ENCODE measurements around the gene CNRIP1.

CNRIP1 gene

GRCh38 chr2:68362749-68363148 lies 43.0 kb upstream of the CNRIP1 start:
- TF ChIP-seq, protein P1, sequence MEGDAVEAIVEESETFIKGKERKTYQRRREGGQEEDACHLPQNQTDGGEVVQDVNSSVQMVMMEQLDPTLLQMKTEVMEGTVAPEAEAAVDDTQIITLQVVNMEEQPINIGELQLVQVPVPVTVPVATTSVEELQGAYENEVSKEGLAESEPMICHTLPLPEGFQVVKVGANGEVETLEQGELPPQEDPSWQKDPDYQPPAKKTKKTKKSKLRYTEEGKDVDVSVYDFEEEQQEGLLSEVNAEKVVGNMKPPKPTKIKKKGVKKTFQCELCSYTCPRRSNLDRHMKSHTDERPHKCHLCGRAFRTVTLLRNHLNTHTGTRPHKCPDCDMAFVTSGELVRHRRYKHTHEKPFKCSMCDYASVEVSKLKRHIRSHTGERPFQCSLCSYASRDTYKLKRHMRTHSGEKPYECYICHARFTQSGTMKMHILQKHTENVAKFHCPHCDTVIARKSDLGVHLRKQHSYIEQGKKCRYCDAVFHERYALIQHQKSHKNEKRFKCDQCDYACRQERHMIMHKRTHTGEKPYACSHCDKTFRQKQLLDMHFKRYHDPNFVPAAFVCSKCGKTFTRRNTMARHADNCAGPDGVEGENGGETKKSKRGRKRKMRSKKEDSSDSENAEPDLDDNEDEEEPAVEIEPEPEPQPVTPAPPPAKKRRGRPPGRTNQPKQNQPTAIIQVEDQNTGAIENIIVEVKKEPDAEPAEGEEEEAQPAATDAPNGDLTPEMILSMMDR (IDR thresholded peaks at IDR 0.05): no peak

- TF ChIP-seq, protein P1 (IDR thresholded peaks at IDR 0.05): peak; percentile 51; the same call in 1 of the 2 replicates
Measured at GRCh38 chr2:68362069-68362468, 42.3 kb upstream of the CNRIP1 start.

DNA sequence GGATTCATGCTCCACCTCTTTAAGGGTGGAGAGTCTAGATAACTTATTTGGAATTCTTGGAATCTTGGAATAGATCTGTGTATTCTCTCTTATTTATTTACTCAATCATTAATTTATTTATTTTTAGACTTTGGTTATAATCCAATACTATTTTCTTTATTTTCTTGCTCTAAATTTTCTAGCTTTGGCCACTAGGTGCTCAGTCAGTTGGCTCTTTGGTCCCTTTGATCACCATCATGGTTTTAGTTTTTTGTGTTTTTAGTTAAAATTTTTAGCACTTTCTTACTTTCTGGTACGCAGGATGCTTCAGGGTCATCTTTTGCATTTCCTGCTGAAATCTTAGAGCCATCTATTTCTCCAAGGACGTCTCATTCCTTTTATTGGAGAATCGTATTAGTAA lies 40.1 kb upstream of the CNRIP1 start:
- TF ChIP-seq, protein P1 (IDR thresholded peaks at IDR 0.05): 0 out of 2 replicates have a peak, but pooled peaks have one; percentile 12

DNA sequence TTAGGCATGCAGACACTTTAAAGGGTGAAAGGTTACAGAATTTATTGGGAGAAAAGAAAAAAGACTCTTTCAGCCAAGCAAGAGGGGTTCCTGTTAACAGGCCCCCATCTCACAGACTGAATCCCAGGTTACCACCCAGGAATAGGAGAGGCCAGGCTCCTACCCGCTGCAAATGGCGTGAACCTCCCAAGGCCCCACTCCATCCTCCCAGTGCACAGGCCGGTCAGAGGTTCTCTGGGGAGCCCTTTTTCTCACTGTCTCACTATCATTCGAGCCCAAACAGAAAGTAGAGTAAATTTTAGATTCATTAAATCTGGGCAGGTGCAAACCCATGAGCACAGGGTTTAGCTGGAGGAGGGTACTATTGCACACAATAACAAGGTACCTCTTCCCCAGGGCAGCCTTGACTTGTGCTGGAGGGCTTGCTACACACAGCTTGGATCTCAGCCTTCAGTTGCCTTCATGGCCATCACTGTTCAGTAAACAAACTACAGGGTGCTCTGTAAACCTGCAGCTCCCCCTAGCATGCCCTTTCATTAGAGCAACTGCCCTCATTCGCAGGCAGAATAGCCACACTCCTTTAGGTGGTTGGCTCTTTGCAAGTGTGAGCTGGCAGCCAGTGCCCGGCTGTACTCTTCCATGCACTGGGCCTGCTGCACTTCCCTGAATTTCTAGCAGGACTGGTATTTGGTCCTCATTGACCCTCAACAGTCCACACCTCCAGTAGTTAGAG lies 38.0 kb upstream of the CNRIP1 start:
- TF ChIP-seq, protein P1 (IDR thresholded peaks at IDR 0.05): peak; percentile 39; the same call in 1 of the 2 replicates

DNA sequence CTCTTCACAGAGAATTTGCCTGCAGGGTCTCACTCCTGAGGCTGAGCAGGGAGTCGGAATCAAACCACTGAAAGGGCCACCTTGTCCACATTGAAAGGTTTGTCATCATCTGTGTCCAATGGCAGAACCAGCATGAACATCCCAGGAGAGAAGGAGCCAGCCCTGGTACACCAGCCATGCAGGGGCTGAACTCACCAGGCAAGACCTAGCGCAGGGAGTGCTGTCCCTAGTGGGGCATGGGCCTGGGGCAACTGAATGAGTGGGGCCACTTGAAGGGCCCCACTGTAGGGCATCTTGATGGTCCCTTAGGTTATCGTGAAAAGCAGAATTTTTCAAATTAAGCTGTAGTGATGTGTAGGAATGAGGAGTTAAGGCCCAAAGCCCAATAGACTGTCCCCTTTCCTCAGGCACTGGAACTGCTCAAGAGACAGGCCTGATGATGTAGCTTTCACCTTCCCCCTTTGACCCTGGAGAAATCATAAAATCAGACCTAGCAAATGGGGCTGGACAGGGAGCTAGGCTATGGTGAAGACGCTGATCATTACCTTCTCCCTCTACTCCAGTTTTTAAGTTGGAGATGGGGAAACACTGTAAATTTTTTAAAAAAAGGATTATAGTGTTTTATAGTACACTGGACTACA lies 37.0 kb upstream of the CNRIP1 start:
- TF ChIP-seq, protein P1 (IDR thresholded peaks at IDR 0.05): no peak

GRCh38 chr2:68352651-68353391 lies 33.1 kb upstream of the CNRIP1 start:
- TF ChIP-seq, protein P1 (IDR thresholded peaks at IDR 0.05): no peak

DNA sequence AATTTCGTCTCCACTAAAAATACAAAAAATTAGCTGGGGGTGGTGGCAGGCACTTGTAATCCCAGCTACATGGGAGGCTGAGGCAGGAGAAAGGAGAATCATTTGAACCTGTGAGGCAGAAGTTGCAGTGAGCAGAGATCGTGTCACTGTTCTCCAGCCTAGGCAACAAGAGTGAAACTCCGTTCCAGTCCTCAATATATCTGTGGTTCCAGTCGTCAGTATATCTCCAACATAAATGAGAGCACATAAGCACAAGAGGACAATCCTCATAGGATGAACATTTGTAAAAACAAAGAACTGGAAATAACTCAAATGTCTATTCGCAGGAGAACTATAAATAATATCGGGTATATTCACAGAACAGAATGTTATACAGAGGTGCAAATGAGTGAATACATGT lies 32.2 kb upstream of the CNRIP1 start:
- TF ChIP-seq, protein P1 (IDR thresholded peaks at IDR 0.05): no peak
